ENCODE results near the gene C2orf76. TPM values are rescaled to one million over a fixed set of nuclear protein-coding genes. Genes with fewer than 3 reads are reported as not detected.

The C2orf76 gene
- total RNA-seq, 1 donor from 2014 or later = 11.0 TPM

DNA sequence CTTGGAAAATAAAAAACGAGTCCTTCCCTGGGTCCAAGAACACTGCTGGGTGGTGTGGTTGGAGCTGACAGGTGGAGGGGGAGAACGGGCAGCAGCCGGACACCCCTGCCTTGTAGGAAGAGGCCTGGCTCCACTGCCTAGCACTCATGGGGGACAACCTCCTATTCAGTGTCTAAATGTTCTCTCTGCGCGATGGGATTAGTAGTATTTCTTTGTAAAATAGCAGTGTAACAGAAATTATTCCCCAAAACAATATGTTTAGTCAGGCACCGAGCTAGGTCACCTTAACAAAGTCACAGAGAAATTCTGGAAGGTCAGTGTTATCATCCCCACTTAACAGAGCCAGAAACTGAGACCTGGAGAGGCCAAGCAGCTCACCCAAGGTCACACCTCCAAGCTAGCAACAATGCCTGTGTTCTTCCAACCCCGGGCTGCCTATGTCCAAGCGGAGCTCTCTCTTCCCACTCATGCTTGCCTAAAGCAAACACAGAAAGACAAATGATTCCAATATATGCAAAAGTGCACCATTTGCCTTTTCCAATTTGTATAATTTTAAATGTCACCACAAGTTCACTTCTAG lies 75.0 kb downstream of the C2orf76 start:
- Mint-ChIP-seq H3K4me1 (ENCODE audit: low read depth) (peaks cover 15% of the 10 kb centered on the region), H3K27me3 (ENCODE audit: low read depth) (peaks cover 2% of the 10 kb centered on the region), H3K4me3 (ENCODE audit: unreplicated experiment) (no peak overlapping the region), H3K27ac (ENCODE audit: unreplicated experiment) (no peak overlapping the region), H3K36me3 (ENCODE audit: low read depth) (peaks cover under 1% of the 10 kb centered on the region), H3K9me3 (ENCODE audit: low read depth) (no peaks in the 10 kb centered on the region)
- no peak for DNase-seq (ENCODE audit: low spot score)
- TF ChIP-seq, protein P1, sequence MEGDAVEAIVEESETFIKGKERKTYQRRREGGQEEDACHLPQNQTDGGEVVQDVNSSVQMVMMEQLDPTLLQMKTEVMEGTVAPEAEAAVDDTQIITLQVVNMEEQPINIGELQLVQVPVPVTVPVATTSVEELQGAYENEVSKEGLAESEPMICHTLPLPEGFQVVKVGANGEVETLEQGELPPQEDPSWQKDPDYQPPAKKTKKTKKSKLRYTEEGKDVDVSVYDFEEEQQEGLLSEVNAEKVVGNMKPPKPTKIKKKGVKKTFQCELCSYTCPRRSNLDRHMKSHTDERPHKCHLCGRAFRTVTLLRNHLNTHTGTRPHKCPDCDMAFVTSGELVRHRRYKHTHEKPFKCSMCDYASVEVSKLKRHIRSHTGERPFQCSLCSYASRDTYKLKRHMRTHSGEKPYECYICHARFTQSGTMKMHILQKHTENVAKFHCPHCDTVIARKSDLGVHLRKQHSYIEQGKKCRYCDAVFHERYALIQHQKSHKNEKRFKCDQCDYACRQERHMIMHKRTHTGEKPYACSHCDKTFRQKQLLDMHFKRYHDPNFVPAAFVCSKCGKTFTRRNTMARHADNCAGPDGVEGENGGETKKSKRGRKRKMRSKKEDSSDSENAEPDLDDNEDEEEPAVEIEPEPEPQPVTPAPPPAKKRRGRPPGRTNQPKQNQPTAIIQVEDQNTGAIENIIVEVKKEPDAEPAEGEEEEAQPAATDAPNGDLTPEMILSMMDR (IDR thresholded peaks at IDR 0.05) = no peak

GRCh38 chr2:119290859-119291587 lies 75.6 kb downstream of the C2orf76 start:
- Mint-ChIP-seq H3K27me3 (ENCODE audit: low read depth) (peaks cover 2% of the 10 kb centered on the region), H3K36me3 (ENCODE audit: low read depth) (peaks cover 6% of the 10 kb centered on the region), H3K4me1 (ENCODE audit: low read depth) (peaks cover 15% of the 10 kb centered on the region), H3K9me3 (ENCODE audit: low read depth) (no peaks in the 10 kb centered on the region), H3K4me3 (ENCODE audit: unreplicated experiment) (no peak overlapping the region), H3K27ac (ENCODE audit: unreplicated experiment) (no peak overlapping the region)
- no peak for DNase-seq (ENCODE audit: low spot score)
- TF ChIP-seq, protein P1 (IDR thresholded peaks at IDR 0.05) = peak; percentile 98

GRCh38 chr2:119289642-119290041 lies 77.0 kb downstream of the C2orf76 start:
- Mint-ChIP-seq H3K4me3 (ENCODE audit: unreplicated experiment) (no peak overlapping the region), H3K27me3 (ENCODE audit: low read depth) (peaks cover 2% of the 10 kb centered on the region), H3K9me3 (ENCODE audit: low read depth) (no peaks in the 10 kb centered on the region), H3K4me1 (ENCODE audit: low read depth) (peaks cover 15% of the 10 kb centered on the region), H3K27ac (ENCODE audit: unreplicated experiment) (no peak overlapping the region), H3K36me3 (ENCODE audit: low read depth) (peaks cover 6% of the 10 kb centered on the region)
- TF ChIP-seq, protein P1 (IDR thresholded peaks at IDR 0.05) = no peak
- DNase-seq (ENCODE audit: low spot score) = no peak

DNA sequence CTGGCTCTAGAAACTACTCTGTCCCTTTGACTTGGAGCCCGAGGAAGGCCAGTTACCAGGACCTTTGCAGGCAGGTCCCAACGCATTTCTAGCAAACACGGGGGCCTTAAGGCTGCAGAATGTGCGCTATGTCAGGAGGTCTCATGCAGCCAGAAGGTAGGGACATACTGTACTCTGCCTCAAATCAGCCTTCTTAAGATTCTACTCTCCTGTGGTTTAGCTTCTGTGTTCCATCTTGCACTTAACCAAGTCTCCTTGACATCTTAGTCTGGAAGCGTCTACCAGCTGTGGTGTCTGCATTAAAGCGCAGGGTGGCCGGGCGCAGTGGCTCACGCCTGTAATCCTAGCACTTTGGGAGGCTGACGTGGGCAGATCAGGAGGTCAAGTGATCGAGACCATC lies 77.5 kb downstream of the C2orf76 start:
- no peak overlapping the region for H3K27ac Mint-ChIP-seq (ENCODE audit: unreplicated experiment)
- H3K27me3 Mint-ChIP-seq (ENCODE audit: low read depth) = peaks cover 2% of the 10 kb centered on the region
- no peaks in the 10 kb centered on the region for H3K9me3 Mint-ChIP-seq (ENCODE audit: low read depth)
- H3K4me3 Mint-ChIP-seq (ENCODE audit: unreplicated experiment) = no peak overlapping the region
- H3K36me3 Mint-ChIP-seq (ENCODE audit: low read depth) = peaks cover 6% of the 10 kb centered on the region
- DNase-seq (ENCODE audit: low spot score) = no peak
- TF ChIP-seq, protein P1 (IDR thresholded peaks at IDR 0.05) = no peak
- H3K4me1 Mint-ChIP-seq (ENCODE audit: low read depth) = peaks cover 17% of the 10 kb centered on the region

DNA sequence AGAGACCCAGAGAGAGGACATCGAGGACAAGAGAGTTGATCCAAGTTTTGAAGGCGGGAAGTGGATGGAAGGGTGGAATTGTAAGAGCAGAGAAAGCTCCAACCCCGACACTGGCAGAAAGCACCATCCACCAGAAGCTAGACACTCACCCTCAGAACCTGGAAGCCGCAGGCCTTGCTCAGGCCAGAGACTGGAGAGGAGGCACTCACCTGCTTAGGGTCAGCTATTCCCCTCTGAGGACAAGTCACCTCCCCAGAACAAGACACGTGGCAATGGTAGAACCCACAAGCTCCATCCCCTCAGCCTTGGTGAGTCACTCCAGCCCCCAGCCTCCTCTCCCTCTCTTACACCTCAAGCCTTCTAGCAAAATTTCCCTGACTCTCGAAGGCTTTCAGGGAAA lies 78.1 kb downstream of the C2orf76 start:
- Mint-ChIP-seq H3K27ac (ENCODE audit: unreplicated experiment) (no peak overlapping the region), H3K4me3 (ENCODE audit: unreplicated experiment) (no peak overlapping the region), H3K36me3 (ENCODE audit: low read depth) (peaks cover 6% of the 10 kb centered on the region), H3K4me1 (ENCODE audit: low read depth) (peaks cover 21% of the 10 kb centered on the region), H3K9me3 (ENCODE audit: low read depth) (no peaks in the 10 kb centered on the region), H3K27me3 (ENCODE audit: low read depth) (peaks cover 2% of the 10 kb centered on the region)
- DNase-seq (ENCODE audit: low spot score) = no peak
- TF ChIP-seq, protein P1 (IDR thresholded peaks at IDR 0.05) = no peak
